Non-pigmented ciliary epithelial cell (primary cell): ENCODE measurements around the gene PRR20G.

Source experiments
- DNase-seq: peaks from one replicate; pipeline ENCODE4 v3.0.0-alpha.2; 2010; ENCODE audit warnings: low read depth

Gene PRR20G

DNA sequence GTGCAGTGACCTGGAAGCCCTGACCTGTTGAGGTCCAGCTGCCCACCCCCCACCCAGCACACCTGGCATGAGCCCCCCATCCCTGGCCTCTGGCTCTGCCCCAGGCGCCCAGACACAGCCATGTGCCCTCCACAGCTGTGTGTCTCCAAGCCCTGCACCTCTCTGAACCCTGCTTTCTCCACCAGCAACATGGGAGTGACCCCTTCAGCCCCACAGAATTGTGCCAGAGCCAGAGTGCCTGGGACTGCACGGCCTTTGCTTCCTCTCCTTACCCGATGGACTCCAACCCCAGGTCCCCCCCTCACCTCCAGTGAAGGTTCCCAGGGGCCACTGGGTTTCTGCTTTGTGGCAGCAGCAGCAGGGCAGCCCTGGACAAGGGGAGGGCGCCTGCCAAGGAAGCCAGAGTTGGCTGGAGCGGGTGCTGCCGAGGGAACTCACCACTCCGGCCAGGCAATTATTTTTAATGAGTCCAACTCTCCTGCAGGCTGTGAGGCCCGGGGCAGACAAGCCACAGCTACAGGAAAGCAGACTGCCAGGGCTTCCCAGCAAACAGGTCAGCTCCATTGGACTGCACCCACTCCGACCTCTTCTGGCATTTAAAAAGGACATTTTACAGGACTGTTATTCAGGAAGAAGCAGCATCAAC, 24.1 kb downstream of the PRR20G start:
- DNase-seq: no peak

DNA sequence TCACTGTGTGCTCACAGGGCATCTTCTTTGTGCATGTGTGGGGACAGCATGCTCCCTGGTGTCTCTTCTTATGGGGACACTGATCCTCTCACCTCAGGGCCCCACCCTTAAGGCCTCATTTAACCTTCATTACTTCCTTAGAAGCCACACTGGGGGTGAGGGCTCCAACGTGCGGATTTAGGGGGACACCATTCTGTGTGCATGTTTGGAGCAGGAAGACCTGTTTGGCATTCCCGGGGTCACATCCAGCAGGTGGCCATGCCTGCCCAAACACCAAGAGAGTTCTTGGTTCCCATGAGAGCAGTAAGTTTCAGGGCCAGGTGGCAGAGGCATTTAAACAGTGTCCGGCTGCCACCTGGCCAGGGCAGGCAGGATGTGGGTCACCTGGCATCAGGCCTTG, 24.8 kb downstream of the PRR20G start:
- no peak for DNase-seq

DNA sequence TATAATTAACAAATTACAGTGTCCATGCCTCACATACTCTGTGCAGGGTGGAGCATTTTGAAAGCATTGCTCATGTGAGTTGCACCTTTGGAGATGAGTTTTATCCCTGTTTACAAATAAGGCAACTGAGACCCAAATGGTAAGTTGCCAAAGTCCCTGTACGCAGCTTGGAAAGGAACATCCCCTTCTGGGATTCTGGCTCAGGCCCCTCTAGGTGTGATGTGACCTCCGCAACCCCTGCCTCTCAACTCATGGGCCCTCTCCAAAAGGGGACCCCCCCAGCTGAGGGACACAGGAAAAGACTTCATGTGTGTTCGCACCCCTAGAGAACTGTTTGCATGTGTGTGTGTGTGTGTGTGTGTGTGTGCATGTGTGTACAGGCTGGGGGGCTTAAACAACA, 25.3 kb downstream of the PRR20G start:
- DNase-seq: no peak

DNA sequence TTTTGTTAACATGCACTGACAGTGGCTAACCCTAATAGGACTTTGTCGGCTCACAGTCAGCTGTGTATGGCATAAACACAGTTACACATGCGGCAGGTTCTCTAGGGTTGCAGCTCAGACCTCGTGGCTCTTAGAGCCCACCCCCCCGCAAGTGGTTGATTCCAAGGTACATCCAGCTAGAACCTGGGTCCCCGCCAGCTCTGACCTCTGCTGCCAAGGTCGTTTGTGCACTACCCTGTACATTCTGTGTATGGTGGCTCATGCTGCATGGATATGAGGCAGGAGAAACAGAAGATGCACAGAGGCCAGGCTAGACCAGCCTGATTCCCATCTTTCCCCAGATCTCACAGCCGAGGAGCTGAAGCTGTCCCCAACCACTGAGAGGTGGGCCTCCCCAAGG, 25.9 kb downstream of the PRR20G start:
- DNase-seq: no peak

DNA sequence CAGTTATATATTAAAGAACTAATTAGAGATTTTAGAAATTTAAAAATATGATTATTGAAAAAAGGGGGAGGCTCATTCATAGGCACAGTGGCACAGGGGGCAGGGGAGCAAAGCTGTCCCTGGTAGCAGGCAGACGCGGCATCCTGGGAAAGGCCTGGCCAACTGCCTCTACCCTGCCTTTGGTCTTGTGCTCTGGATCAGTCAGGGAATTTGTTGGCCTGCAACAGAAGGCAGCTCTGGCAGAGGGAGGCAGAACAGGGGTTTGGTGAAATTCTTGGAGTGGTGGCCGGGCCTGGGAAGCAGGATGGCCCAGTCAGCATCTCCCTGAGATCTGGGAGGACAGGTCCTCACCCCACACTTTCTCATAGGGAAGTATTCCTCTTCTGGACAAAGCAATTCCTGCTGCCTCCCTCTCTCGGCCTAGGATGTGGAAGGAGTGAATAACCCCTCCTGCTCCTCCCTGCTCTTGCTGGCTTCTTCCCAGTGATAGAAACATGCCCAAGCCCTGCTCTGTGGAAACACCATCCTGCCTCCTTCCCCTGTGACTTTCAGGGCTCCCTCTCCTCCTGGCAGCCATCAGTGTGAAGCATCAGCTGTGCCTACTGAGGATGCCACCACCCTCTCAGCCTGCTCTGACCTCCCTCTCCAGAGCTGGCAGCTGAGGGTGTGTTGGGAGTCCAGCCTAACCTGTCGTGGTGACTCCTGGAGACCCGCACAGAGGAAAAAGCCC, 26.9 kb downstream of the PRR20G start:
- no peak for DNase-seq

DNA sequence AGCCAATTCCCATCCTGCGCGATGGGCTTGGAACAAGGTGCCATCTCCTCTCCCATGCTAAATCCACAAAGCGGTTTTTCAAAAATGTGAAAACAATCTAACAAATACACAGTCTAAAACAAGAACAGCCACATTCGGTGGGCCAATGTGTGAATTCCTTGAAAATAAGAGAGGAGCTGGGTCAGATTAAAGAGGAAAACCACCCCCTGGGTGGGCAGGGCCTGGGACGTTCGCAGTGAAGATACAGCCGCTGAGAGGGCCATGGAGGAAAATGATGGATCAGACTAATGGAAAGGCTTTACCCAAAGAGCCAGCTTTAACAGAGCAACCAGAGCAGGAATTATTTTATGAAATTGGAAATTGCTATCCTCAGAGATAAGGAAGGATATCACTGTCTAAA, 27.4 kb downstream of the PRR20G start:
- no peak for DNase-seq

DNA sequence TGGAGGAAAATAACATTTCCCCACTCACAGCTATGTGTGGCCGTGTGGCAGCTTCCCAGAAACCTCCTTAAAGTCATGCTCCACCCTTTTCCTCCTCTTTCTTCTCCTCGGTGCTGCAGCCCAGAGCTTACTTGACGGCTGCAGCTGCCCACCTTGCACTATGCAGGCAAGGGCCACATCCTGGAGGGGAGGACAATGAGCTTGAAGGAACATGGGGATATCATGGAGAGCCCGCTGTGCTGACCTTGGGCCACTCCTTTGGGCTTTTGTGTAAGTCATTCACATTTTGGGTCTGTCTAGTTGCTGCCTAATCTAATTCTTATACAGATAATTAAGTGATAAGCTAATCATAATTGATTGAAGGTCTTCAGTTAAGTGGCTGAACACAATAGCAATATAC, 28.0 kb downstream of the PRR20G start:
- no peak for DNase-seq

DNA sequence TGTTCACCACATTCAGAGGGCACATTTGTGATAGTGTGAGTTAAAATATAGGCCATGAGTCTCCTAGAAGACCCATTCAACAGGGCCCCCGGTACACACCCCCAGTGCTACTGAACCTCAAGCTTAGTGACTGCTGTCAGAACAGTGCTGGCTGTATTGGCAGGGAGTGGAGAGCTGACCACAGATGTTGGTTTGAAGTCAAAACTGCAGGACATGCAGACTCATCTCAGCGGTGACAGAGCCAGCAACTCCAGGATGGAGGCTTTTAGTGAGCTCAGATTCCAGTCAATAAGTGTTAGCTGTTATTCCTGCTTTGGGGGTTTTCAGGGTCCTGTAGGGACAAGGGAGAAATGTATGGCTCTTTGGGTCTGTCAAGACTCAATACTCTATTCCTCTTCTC, 29.1 kb downstream of the PRR20G start:
- no peak for DNase-seq

DNA sequence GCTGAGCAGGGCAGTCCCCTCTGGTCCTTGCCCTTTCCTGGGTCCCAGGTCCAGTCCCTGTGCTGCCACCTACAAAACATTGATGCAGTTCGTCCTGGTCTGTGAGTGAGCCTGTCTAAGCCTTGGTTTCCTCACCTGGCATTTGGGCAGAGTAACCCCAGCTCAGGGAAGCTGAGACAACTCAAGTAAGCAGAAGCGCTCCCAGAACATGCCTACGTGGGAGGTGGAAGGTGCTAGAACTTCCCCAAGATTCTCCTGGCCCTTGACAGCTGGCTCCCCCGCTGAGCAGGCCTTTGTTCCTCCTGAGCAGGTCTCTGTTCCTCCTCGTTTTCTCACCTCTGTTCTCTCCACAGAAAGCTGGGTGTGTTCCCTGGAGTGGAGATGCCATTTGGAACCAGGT, 30.5 kb downstream of the PRR20G start:
- DNase-seq: no peak

DNA sequence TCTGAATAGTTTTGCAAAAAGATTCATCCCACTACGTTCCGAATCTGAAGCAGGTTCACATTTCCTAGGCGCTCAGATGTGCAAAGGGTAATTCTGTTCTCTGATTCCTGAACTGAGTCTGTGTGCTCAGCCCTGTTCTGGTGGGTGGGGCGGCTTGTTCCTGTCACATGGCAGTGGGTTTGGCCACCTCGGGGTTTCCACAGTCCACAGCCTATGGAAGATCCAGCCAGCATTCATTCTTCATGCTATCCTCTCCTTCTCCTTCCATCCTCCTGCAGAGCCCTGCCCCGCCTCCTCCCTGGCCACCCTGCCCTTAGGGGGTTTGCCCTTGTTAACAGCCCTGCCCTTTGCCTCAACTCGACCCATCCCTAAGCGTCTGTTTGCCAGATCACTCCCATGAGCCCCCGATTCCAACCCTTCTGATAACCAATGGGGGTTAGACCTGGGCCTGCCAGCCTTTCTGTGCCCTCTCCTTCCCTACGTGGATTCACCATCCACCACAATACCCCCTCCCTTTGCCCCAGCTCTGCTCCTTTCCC, 31.0 kb downstream of the PRR20G start:
- no peak for DNase-seq

DNA sequence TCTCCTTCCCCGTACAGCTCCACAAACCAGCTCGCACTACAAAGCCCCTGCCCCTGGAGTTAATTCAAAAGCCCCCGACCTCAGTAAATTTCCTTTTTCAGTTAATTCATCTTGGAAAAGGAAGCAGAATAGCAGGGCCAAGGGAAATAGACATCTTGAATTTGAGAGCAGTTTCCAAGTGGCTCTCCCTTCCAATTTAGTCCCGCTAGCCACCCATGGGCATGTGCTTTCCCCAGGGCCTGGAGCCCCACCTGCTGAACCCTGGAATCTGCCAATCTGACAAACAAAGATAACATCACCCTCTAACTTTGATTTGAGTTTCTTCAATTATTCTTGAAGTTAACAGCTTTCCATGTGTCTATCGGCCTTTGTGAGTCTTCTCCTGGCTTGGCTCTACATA, 31.7 kb downstream of the PRR20G start:
- no peak for DNase-seq

DNA sequence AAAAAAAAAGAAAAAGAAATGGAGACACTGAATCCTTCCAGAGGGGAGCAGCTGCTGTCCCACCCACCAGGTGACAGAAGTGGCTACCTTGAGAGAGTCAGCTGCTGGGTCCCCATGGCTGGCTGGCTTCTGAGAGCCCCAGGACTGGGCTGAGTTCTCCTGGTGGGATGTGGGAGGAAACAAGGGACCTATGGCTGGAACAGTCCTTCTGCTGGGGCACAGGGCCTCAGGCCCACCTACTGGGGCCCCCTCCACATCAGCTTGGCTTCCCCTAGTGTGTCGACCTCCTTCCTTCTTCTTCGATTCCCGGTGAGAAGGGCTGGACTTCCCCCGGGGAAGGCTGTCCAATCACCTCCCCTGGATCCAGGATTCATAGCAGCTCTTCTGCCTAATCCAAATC, 32.3 kb downstream of the PRR20G start:
- no peak for DNase-seq

DNA sequence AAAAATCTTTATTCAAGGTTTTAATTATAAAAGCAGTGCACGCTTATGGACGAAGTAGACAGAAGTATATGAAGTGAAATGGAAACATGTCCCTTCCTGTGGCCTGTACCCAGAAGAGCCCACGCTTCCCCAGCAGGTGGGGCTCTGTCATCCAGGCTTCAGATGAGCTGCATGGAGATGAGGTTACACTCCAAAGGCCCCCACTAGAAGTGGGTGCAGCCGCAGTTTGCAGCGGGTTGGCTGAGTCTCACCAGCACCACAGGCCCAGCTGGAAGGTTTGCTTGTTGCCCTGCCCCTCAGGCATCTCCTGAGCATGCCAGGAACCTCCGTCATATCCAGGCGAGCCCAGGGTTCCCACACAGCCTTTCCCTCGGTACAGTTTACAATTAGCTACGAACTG, 33.1 kb downstream of the PRR20G start:
- DNase-seq: no peak

DNA sequence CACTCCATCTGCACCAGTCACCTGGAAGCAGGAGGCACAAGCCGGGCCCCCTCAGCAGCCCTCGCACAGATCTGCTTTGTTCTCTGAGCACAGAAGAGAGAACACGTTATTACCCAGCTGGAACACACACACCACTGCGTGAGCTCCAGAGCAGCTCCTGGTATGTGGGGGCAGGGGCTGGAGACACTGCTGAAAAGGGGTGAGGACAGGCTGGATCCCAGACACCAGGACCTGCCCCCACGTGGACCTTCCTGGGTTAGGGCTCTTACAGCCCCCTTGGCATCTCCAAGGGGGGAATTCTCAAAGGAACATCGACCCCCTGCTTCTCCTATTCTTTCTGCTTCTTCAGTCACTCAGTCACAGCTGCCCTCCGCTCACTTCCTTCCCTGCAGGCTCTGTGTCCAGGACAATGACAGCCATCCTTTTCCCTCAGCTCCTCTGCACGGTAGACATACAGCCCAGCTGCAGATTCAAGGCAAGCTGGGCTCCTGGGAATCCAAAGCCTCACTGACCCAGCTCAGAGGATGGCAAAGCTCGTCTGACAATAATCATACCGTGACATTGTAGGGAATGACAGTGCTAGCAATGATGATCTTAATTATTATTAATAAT, 33.7 kb downstream of the PRR20G start:
- DNase-seq: no peak

DNA sequence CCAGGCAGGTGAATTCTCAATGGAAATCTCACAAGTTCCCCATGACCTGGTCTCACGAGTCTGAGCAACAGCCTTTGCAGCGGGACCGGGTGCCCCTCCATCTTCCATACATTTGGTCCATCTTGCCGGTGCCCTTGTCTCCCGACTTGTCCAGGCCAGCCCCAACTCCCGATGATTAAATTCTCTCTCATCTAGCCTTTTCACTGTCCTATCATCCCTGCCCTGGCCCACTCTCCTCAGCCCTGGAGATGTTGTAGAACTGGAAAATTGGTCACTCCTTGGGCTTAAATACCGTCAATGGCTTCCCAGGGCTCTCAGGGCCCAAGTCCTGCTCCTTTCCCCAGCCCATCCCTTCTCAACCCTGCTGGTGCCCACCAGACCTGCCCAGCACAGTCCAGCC, 34.4 kb downstream of the PRR20G start:
- no peak for DNase-seq

DNA sequence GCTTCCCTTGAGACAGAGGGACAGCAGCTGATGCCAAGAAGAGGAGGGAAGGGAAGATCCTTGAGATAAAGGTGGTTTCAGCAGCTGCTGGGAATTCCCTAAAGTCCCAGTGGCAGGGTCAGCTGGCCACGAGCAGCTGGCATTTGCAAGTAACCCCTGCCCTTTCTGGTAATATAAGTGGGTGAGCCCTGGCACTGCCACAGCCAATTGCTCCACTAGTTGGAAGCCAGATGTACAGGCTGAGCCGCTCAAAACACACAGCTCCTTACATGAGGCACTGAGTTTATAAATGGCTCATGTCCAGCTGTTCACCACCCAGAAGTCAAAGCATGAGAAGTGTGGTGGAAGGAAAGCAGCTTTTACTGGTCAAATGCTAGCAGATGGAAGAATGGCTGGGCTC, 35.4 kb downstream of the PRR20G start:
- no peak for DNase-seq

DNA sequence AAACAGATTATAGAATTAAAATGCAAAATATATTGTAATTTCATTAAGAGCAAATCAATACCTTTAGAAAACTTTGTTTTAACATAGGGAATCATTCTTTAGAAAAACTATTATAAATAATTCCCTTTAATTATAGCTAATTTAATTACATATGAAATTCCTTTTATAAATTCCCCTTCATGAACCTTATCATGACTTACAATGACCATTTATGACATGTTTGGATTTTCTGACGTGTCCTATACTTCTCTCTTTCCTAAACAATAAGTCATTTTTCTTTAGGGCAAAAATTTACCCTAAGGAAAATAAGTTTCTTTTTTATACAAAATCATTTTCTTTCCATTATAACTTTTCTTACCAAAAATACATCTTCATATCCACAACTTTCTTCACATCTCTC, 37.8 kb downstream of the PRR20G start:
- DNase-seq: no peak

DNA sequence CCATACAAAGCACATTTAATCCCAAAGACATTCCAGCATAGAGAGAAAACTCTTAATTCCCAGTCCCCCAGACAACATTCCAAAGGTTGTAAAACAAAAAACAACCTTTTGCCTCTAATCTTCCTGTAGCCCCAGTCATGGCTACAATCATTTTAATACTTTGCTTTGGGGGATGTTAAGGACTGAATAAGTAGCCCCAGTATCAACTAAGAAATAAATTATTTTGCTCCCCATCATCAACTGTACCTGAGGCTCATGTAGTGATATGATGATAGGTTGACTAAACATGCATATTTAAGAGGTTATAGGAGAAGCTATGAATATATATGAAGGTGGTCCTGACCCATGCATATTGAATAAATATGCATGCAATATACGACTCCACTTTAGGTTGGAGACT, 40.6 kb downstream of the PRR20G start:
- no peak for DNase-seq

DNA sequence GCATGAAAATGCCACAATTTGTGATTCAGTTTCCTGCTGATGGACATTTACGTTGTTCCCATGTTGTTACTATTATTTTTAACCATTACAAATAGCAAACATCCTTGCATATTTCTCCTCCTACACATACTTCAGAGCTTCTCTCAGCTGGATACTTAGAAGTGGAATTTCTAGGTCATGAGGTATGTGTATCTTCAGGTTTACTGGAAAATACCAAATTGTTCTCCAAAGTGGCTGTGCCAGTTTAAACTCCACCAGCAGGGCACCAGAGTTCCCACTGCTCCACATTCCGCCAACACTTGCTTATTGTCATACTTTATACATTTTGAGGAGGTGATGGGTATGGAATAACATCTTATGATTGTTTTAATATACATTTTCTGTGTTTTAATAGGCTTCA, 49.2 kb downstream of the PRR20G start:
- peak; percentile 6 for DNase-seq

DNA sequence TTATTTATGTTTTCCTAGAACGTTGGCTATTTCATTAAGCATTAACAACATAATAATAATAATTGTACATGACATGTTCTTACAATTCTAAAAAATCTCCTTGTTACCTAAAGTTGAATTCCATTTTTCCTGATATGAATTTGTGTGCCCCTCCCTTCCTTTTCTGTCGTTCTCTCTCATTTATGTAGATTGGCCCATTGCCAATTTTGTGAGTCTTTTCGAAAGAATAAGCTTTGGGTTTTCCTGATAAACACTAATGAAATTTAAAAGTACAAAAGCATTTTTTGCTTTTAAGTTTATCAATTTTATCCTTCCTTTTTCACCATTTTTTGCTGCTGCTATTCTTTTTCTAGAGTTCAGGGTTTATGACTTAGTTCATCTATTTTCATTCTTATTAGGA, 50.0 kb downstream of the PRR20G start:
- no peak for DNase-seq

DNA sequence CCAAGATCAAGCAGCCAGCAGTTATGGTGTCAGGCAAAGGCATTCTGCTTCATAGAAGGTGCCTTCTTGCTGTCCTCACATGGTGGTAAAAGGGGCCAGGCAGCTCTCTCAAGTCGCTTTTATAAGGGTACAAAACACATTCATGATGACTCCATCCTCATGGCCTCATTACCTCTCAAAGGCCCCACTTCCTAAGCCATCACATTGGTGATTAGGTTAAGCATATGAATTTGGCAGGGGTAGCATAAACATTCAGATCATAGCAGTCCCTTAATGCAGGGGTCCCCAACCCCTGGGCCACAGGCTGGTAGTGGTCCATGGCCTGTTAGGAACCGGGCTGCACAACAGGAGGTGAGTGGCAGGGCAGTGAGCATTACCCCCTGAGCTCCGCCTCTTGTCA, 52.1 kb downstream of the PRR20G start:
- DNase-seq: no peak

DNA sequence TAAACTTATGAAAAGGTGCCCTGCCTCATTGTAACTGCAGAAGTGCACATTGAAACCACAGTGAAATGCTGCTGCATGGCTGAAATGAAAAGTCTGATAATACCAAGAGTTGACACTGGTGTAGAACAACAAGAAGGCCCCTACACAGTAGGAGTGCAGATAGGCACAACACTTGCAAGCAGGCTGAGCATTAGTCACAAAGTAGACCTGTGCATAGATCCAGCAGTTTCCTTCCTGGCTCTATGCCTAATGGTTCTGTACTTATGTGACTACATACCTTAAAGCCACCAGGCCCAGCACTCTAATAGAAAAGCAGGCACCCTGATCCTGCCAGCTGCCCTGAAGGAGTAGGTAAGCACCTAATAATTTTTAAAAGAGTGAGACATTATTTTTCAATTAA, 53.1 kb downstream of the PRR20G start:
- DNase-seq: no peak
